KMS-11 (cell line): ENCODE results near the gene SDR42E2.
A peak's percentile ranks its signal among the peaks of the same experiment; 100 is the strongest.

Experiments used
- H2AFZ ChIP-seq: fragments of 200-600 bp; sonication (generic); 2 replicates; pipeline ENCODE4 v1.6.1; 2016; ENCODE audit warnings: antibody characterized with exemption, mixed run types, low read depth
- H3K27ac ChIP-seq: fragments of 200-600 bp; sonication (generic); 2 replicates; pipeline ENCODE4 v1.6.1; 2016; ENCODE audit warnings: mild to moderate bottlenecking, mixed run types
- H3K27me3 ChIP-seq: fragments of 200-600 bp; sonication (generic); 2 replicates; pipeline ENCODE4 v1.6.1; 2017; ENCODE audit warnings: mild to moderate bottlenecking, low read depth, mixed run types, moderate library complexity; ENCODE audit not compliant: insufficient read depth
- H3K36me3 ChIP-seq: fragments of 200-600 bp; sonication (generic); 2 replicates; pipeline ENCODE4 v1.6.1; 2017; ENCODE audit warnings: mild to moderate bottlenecking, mixed run types; ENCODE audit not compliant: insufficient read depth
- H3K4me1 ChIP-seq: fragments of 200-600 bp; sonication (generic); 2 replicates; pipeline ENCODE4 v1.6.1; 2016; ENCODE audit warnings: mild to moderate bottlenecking, low read depth, mixed run types; ENCODE audit not compliant: poor library complexity, severe bottlenecking
- H3K4me2 ChIP-seq: fragments of 200-600 bp; sonication (generic); 2 replicates; pipeline ENCODE4 v1.7.0; 2016; ENCODE audit warnings: mild to moderate bottlenecking, mixed run types
- H3K4me3 ChIP-seq: fragments of 200-600 bp; sonication (generic); IDR thresholded peaks from 2 replicates; pipeline ENCODE4 v1.6.1; 2017; ENCODE audit warnings: low read depth, low read length, mixed read lengths; ENCODE audit not compliant: insufficient read depth
- H3K79me2 ChIP-seq: fragments of 200-600 bp; sonication (generic); 2 replicates; pipeline ENCODE4 v1.6.1; 2016; ENCODE audit warnings: low read depth, mixed run types; ENCODE audit not compliant: insufficient read depth
- H3K9ac ChIP-seq: fragments of 200-600 bp; sonication (generic); 2 replicates; pipeline ENCODE4 v1.6.1; 2016; ENCODE audit warnings: mild to moderate bottlenecking, mixed run types
- H4K20me1 ChIP-seq: fragments of 200-600 bp; sonication (generic); 2 replicates; pipeline ENCODE4 v1.6.1; 2016; ENCODE audit warnings: mild to moderate bottlenecking, mixed run types; ENCODE audit not compliant: insufficient read depth
- CTCF ChIP-seq: fragments of 200-600 bp; sonication (generic); conservative IDR thresholded peaks from 2 replicates; pipeline ENCODE4 v1.6.1; 2017; ENCODE audit warnings: low read depth, mild to moderate bottlenecking, antibody characterized with exemption, low read length, moderate library complexity, mixed read lengths

Gene SDR42E2

GRCh38 chr16:22190776-22191531 lies 28.6 kb downstream of the SDR42E2 start:
- no peak for TF ChIP-seq CTCF
- H2AFZ ChIP-seq, result peak overlapping the region; percentile 80

GRCh38 chr16:22191532-22192260 lies 29.4 kb downstream of the SDR42E2 start:
- H3K4me2 ChIP-seq, result peak overlapping the region; percentile 92

More at GRCh38 chr16:22190776-22191531, 28.6 kb downstream of the SDR42E2 start:
- H3K27ac ChIP-seq, result peak overlapping the region; percentile 86
- H3K4me2 ChIP-seq, result peak overlapping the region; percentile 92
- H4K20me1 ChIP-seq, result no peaks in the 10 kb centered on the region
- H3K27me3 ChIP-seq, result no peaks in the 10 kb centered on the region
- H3K4me1 ChIP-seq, result peaks cover 61% of the 10 kb centered on the region
- no peaks in the 10 kb centered on the region for H3K79me2 ChIP-seq
- H3K4me3 ChIP-seq, result no peak overlapping the region
- H3K9ac ChIP-seq, result peak overlapping the region; percentile 56
- H3K36me3 ChIP-seq, result no peaks in the 10 kb centered on the region

GRCh38 chr16:22192261-22193062 lies 30.2 kb downstream of the SDR42E2 start:
- peak overlapping the region; percentile 86 for H3K27ac ChIP-seq
- no peaks in the 10 kb centered on the region for H3K79me2 ChIP-seq
- no peaks in the 10 kb centered on the region for H3K27me3 ChIP-seq
- no peak overlapping the region for H3K4me3 ChIP-seq
- H3K4me2 ChIP-seq, result peak overlapping the region; percentile 92
- H3K36me3 ChIP-seq, result no peaks in the 10 kb centered on the region
- no peak for TF ChIP-seq CTCF
- peak overlapping the region; percentile 80; the same call in 1 of the 2 replicates for H2AFZ ChIP-seq
- H3K4me1 ChIP-seq, result peaks cover 75% of the 10 kb centered on the region
- no peaks in the 10 kb centered on the region for H4K20me1 ChIP-seq
- H3K9ac ChIP-seq, result peak overlapping the region; percentile 56

More at GRCh38 chr16:22191532-22192260, 29.4 kb downstream of the SDR42E2 start:
- no peak for TF ChIP-seq CTCF
- Histone ChIP-seq H4K20me1 (no peaks in the 10 kb centered on the region), H3K79me2 (no peaks in the 10 kb centered on the region), H3K9ac (peak overlapping the region; percentile 56), H3K4me1 (peaks cover 68% of the 10 kb centered on the region), H3K27ac (peak overlapping the region; percentile 86), H3K4me3 (no peak overlapping the region), H3K36me3 (no peaks in the 10 kb centered on the region), H3K27me3 (no peaks in the 10 kb centered on the region), H2AFZ (peak overlapping the region; percentile 80)

- Histone ChIP-seq H3K9ac (no peak overlapping the region; the same call in 1 of the 2 replicates), H3K4me1 (peaks cover 77% of the 10 kb centered on the region), H4K20me1 (no peaks in the 10 kb centered on the region), H3K27me3 (no peaks in the 10 kb centered on the region), H2AFZ (no peak overlapping the region), H3K4me2 (peak overlapping the region; percentile 92), H3K36me3 (no peaks in the 10 kb centered on the region), H3K27ac (peak overlapping the region; percentile 86; the same call in 1 of the 2 replicates), H3K79me2 (no peaks in the 10 kb centered on the region), H3K4me3 (no peak overlapping the region)
- no peak for TF ChIP-seq CTCF
Measured at GRCh38 chr16:22193063-22193411, 30.7 kb downstream of the SDR42E2 start.
